OCI-LY3 (cell line): ENCODE measurements around the gene CHKA.

Source experiments
- CTCF ChIP-seq: fragments of 200-600, 300-600 bp; sonication (generic); IDR thresholded peaks from 2 replicates; pipeline ENCODE4 v1.5.1; 2014; ENCODE audit warnings: antibody characterized with exemption, low read length, low read depth
- EZH2phosphoT487 ChIP-seq: fragments of 200-600 bp; shearing (Covaris generic); IDR thresholded peaks from 2 replicates; pipeline ENCODE4 v1.6.1; 2018; ENCODE audit warnings: antibody characterized with exemption, mixed run types, low read depth

GRCh38 chr11:68050371-68050841 lies 70.8 kb downstream of the CHKA start:
- TF ChIP-seq CTCF (no peak), EZH2phosphoT487 (no peak)
